Tibial nerve (tissue), 4 donors: ENCODE results near the gene PRSS12.

Source experiments
- CTCF ChIP-seq, 5 experiments: fragments of 200-600 bp in 3 of 5; fragments of 450-650 bp in 2 of 5; sonication (generic) in 3 of 5; IDR thresholded peaks; one replicate each; pipeline ENCODE4 v1.5.1; 2016 to 2019; ENCODE audit warnings: antibody characterized with exemption in 5 of 5, mild to moderate bottlenecking in 3 of 5, moderate library complexity in 2 of 5
- EP300 ChIP-seq, 2 donors: sonication (generic); formaldehyde crosslinking; IDR thresholded peaks; one replicate each; pipeline ENCODE4 v1.6.1; 2017; ENCODE audit warnings: antibody characterized with exemption in 2 of 2, mild to moderate bottlenecking in 1 of 2
- POLR2A ChIP-seq, 2 donors: fragments of 450-650 bp; IDR thresholded peaks; one replicate each; pipeline ENCODE4 v1.6.1; 2017; ENCODE audit warnings: antibody characterized with exemption in 2 of 2, mild to moderate bottlenecking in 2 of 2, moderate library complexity in 2 of 2

DNA sequence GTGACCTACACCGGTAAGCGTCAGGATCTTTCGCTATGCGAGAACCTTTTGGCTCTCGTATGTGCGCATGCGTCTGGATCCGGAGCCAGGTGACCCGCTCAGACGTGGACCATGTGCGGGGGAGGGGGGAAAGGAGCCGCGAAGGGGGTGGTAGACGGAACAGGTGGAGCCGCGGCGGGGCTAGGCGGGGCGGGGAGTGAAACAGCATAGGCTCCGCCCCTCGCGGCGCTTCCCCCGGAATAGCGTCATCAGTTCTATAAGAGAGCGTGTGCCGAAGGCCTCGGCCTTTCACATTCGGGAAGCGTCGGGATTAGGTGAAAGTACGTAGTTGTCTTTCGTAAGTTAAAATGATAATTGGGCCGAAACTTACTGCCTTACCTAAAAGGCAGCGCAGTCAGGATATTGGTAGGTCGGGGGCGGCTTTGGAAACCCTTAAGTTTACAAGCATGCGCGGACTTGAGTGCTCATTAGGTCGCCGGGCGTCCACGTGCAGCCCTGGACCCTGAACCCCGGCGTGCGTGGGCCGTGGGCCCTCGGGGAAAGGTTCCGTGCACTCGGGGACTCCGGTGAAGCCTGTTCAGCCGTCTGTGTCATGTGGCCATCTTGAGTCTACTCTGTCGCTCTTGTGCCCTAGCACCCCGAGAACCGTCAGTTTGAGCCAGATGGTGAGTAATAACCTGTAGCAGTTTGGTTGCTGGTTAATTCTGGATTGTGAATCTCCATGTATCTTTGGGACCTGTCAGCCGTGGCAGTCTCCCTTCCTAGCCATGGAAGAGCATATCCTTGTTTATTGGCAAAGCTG lies 74.1 kb downstream of the PRSS12 start:
- no peak for TF ChIP-seq CTCF (IDR thresholded peaks at IDR 0.05)
- TF ChIP-seq POLR2A (IDR thresholded peaks at IDR 0.05) = peak; percentile 74 to 90
- TF ChIP-seq EP300 (IDR thresholded peaks at IDR 0.05) = peak; percentile 75 to 98
